ENCODE results near the gene SLC5A3. TPM values are rescaled to one million over a fixed set of nuclear protein-coding genes. Genes with fewer than 3 reads are reported as not detected.

Gene SLC5A3
- total RNA-seq, 2 donors from 2014 or later: 36.1 to 59.1 TPM

- Mint-ChIP-seq H3K4me1 (ENCODE audit: low read depth in 2 of 2) (peaks cover 33 to 51% of the 10 kb centered on the region in 2 donors), H3K36me3 (peaks cover 30% of the 10 kb centered on the region), H3K27ac (no peak overlapping the region), H3K4me3 (no peak overlapping the region), H3K9me3 (no peaks in the 10 kb centered on the region), H3K27me3 (no peaks in the 10 kb centered on the region)
- DNase-seq (ENCODE audit: low spot score) (no peak), ATAC-seq (no peak)
Observed at GRCh38 chr21:34094949-34095348, 21.6 kb downstream of the SLC5A3 start.

GRCh38 chr21:34097442-34097841 is 24.1 kb downstream of the SLC5A3 start:
- no peaks in the 10 kb centered on the region for H3K27me3 Mint-ChIP-seq
- ATAC-seq: no peak
- H3K4me1 Mint-ChIP-seq (ENCODE audit: low read depth in 2 of 2): peaks cover 42 to 56% of the 10 kb centered on the region in 2 donors
- no peak overlapping the region for H3K4me3 Mint-ChIP-seq
- H3K27ac Mint-ChIP-seq: no peak overlapping the region
- H3K9me3 Mint-ChIP-seq: no peaks in the 10 kb centered on the region
- no peak for DNase-seq (ENCODE audit: low spot score)
- peaks cover 31% of the 10 kb centered on the region for H3K36me3 Mint-ChIP-seq

GRCh38 chr21:34100337-34100736 is 27.0 kb downstream of the SLC5A3 start:
- H3K9me3 Mint-ChIP-seq: no peaks in the 10 kb centered on the region
- H3K4me3 Mint-ChIP-seq: no peak overlapping the region
- ATAC-seq: no peak
- peaks cover 35% of the 10 kb centered on the region for H3K36me3 Mint-ChIP-seq
- no peak for DNase-seq (ENCODE audit: low spot score)
- H3K27me3 Mint-ChIP-seq: no peaks in the 10 kb centered on the region
- H3K27ac Mint-ChIP-seq: no peak overlapping the region
- H3K4me1 Mint-ChIP-seq (ENCODE audit: low read depth in 2 of 2): peaks cover 55 to 58% of the 10 kb centered on the region in 2 donors

GRCh38 chr21:34100790-34101189 is 27.4 kb downstream of the SLC5A3 start:
- Mint-ChIP-seq H3K9me3 (no peaks in the 10 kb centered on the region), H3K36me3 (peaks cover 30% of the 10 kb centered on the region), H3K4me1 (ENCODE audit: low read depth in 2 of 2) (peaks cover 50 to 58% of the 10 kb centered on the region in 2 donors), H3K27ac (no peak overlapping the region), H3K27me3 (no peaks in the 10 kb centered on the region), H3K4me3 (no peak overlapping the region)
- no peak for DNase-seq (ENCODE audit: low spot score)
- no peak for ATAC-seq

GRCh38 chr21:34105947-34106541 is 32.7 kb downstream of the SLC5A3 start:
- DNase-seq (ENCODE audit: low spot score) (no peak), ATAC-seq (no peak)
- Mint-ChIP-seq H3K9me3 (no peaks in the 10 kb centered on the region), H3K36me3 (peaks cover 14% of the 10 kb centered on the region), H3K27me3 (no peaks in the 10 kb centered on the region), H3K27ac (no peak overlapping the region), H3K4me1 (ENCODE audit: low read depth in 2 of 2) (peaks cover 44 to 46% of the 10 kb centered on the region in 2 donors), H3K4me3 (no peak overlapping the region)

- Mint-ChIP-seq H3K36me3 (peaks cover 14% of the 10 kb centered on the region), H3K4me1 (ENCODE audit: low read depth in 2 of 2) (peaks cover 44 to 54% of the 10 kb centered on the region in 2 donors), H3K27me3 (no peaks in the 10 kb centered on the region), H3K27ac (no peak overlapping the region), H3K9me3 (no peaks in the 10 kb centered on the region), H3K4me3 (no peak overlapping the region)
- no peak for ATAC-seq
- DNase-seq (ENCODE audit: low spot score): no peak
Observed at GRCh38 chr21:34107606-34108005, 34.2 kb downstream of the SLC5A3 start.

GRCh38 chr21:34109075-34109474 is 35.7 kb downstream of the SLC5A3 start:
- no peak overlapping the region for H3K4me3 Mint-ChIP-seq
- no peaks in the 10 kb centered on the region for H3K27me3 Mint-ChIP-seq
- H3K27ac Mint-ChIP-seq: peak overlapping the region in 1 of 2 donors; percentile 13
- H3K9me3 Mint-ChIP-seq: no peaks in the 10 kb centered on the region
- H3K36me3 Mint-ChIP-seq: peaks cover 13% of the 10 kb centered on the region
- ATAC-seq: no peak
- DNase-seq (ENCODE audit: low spot score): no peak
- H3K4me1 Mint-ChIP-seq (ENCODE audit: low read depth in 2 of 2): peaks cover 46 to 54% of the 10 kb centered on the region in 2 donors

- Mint-ChIP-seq H3K4me1 (ENCODE audit: low read depth in 2 of 2) (peaks cover 44 to 58% of the 10 kb centered on the region in 2 donors), H3K36me3 (peaks cover 14% of the 10 kb centered on the region), H3K4me3 (no peak overlapping the region), H3K27me3 (no peaks in the 10 kb centered on the region), H3K27ac (no peak overlapping the region), H3K9me3 (no peaks in the 10 kb centered on the region)
- ATAC-seq (no peak), DNase-seq (ENCODE audit: low spot score) (no peak)
Observed at GRCh38 chr21:34110594-34111202, 37.3 kb downstream of the SLC5A3 start.

GRCh38 chr21:34112316-34113033 is 39.1 kb downstream of the SLC5A3 start:
- DNase-seq (ENCODE audit: low spot score) (no peak), ATAC-seq (peak in 1 of 2 donors; percentile 54)
- H3K27me3 Mint-ChIP-seq: no peaks in the 10 kb centered on the region
- peaks cover 44 to 62% of the 10 kb centered on the region in 2 donors for H3K4me1 Mint-ChIP-seq (ENCODE audit: low read depth in 2 of 2)
- peaks cover 10% of the 10 kb centered on the region for H3K36me3 Mint-ChIP-seq
- H3K9me3 Mint-ChIP-seq: no peaks in the 10 kb centered on the region
- peak overlapping the region; percentile 13 for H3K4me3 Mint-ChIP-seq
- H3K27ac Mint-ChIP-seq: peak overlapping the region; percentile 1 to 42

- ATAC-seq: no peak
- no peaks in the 10 kb centered on the region for H3K27me3 Mint-ChIP-seq
- peaks cover 43 to 57% of the 10 kb centered on the region in 2 donors for H3K4me1 Mint-ChIP-seq (ENCODE audit: low read depth in 2 of 2)
- no peaks in the 10 kb centered on the region for H3K9me3 Mint-ChIP-seq
- peak overlapping the region; percentile 0 to 70 for H3K27ac Mint-ChIP-seq
- DNase-seq (ENCODE audit: low spot score): no peak
- H3K4me3 Mint-ChIP-seq: no peak overlapping the region
- H3K36me3 Mint-ChIP-seq: peaks cover 10% of the 10 kb centered on the region
Observed at GRCh38 chr21:34113842-34114241, 40.5 kb downstream of the SLC5A3 start.

- Mint-ChIP-seq H3K36me3 (peaks cover 6% of the 10 kb centered on the region), H3K4me3 (no peak overlapping the region), H3K27me3 (no peaks in the 10 kb centered on the region), H3K9me3 (no peaks in the 10 kb centered on the region), H3K4me1 (ENCODE audit: low read depth in 2 of 2) (peaks cover 37 to 48% of the 10 kb centered on the region in 2 donors), H3K27ac (no peak overlapping the region)
- ATAC-seq: no peak
- no peak for DNase-seq (ENCODE audit: low spot score)
Observed at GRCh38 chr21:34115160-34115559, 41.8 kb downstream of the SLC5A3 start.

- Mint-ChIP-seq H3K4me1 (ENCODE audit: low read depth in 2 of 2) (peaks cover 29 to 46% of the 10 kb centered on the region in 2 donors), H3K9me3 (no peaks in the 10 kb centered on the region), H3K4me3 (no peak overlapping the region), H3K27ac (no peak overlapping the region), H3K27me3 (no peaks in the 10 kb centered on the region), H3K36me3 (peaks cover 6% of the 10 kb centered on the region)
- no peak for DNase-seq (ENCODE audit: low spot score)
- ATAC-seq: no peak
Observed at GRCh38 chr21:34116569-34116968, 43.2 kb downstream of the SLC5A3 start.

GRCh38 chr21:34120867-34121266 is 47.5 kb downstream of the SLC5A3 start:
- DNase-seq (ENCODE audit: low spot score) (no peak), ATAC-seq (no peak)
- Mint-ChIP-seq H3K9me3 (peaks cover 4% of the 10 kb centered on the region), H3K27me3 (no peaks in the 10 kb centered on the region), H3K27ac (no peak overlapping the region), H3K36me3 (peaks cover 11% of the 10 kb centered on the region), H3K4me1 (ENCODE audit: low read depth in 2 of 2) (peaks cover 27 to 35% of the 10 kb centered on the region in 2 donors), H3K4me3 (no peak overlapping the region)

GRCh38 chr21:34122047-34122446 is 48.7 kb downstream of the SLC5A3 start:
- Mint-ChIP-seq H3K27ac (no peak overlapping the region), H3K4me1 (ENCODE audit: low read depth in 2 of 2) (peaks cover 32 to 39% of the 10 kb centered on the region in 2 donors), H3K9me3 (peaks cover 4% of the 10 kb centered on the region), H3K27me3 (no peaks in the 10 kb centered on the region), H3K36me3 (peaks cover 11% of the 10 kb centered on the region), H3K4me3 (no peak overlapping the region)
- DNase-seq (ENCODE audit: low spot score) (no peak), ATAC-seq (no peak)

Measured in natural killer cell treated with Interleukin-12 subunit alpha and Interleukin-12 subunit beta and Interleukin-15 and Interleukin-18, amount 100 ng/mL, for 72 hours (primary cell).